A549 (cell line): ENCODE measurements around the gene P2RY8. TPM values are rescaled to one million over a fixed set of nuclear protein-coding genes. Genes with fewer than 3 reads are reported as not detected.
"Not testable (repeated sequence)": the region's sequence is repeated elsewhere in the genome, so short reads cannot be mapped to it uniquely, and the experiment has no call there.

Source experiments
- ATAC-seq, 2 experiments: fragments of 200-7000 bp in 1 of 2; fragments of >200 bp in 1 of 2; cut with Nextera tagmentation in 1 of 2; cut with Tn5 transposase in 1 of 2; 3 replicates each; pipeline versions ENCODE4 v1.8.0 to v1.9.1; 2018 to 2020; ENCODE audit warnings: mild to moderate bottlenecking in 1 of 2, moderate library complexity in 1 of 2
- CTCF ChIA-PET: fragments of 300-600 bp; sonication (Branson Sonifier 250); formaldehyde crosslinking; extraction: SDS; loops from one replicate; lab custom pipeline; 2021; ENCODE audit warnings: antibody characterized with exemption, inconsistent platforms; lab: Yijun Ruan, JAX
- POLR2A ChIA-PET: fragments of 350-600 bp; formaldehyde crosslinking; extraction: SDS; loops from one replicate; lab custom pipeline; 2021; ENCODE audit warnings: antibody characterized with exemption, inconsistent platforms; lab: Yijun Ruan, JAX
- DNase-seq, 2 experiments: peaks; one replicate each; pipeline versions ENCODE4 v3.0.0 to v3.0.0-alpha.2; 2011 to 2016; ENCODE audit warnings: low read depth in 1 of 2, low spot score in 1 of 2
- FAIRE-seq: peaks from 2 replicates; lab custom pipeline; 2011; peaks lifted over from hg19 to GRCh38; lab: Jason Lieb, UNC
- H3K27ac ChIP-seq, 2 experiments: fragments of >200 bp; sonication (Bioruptor Twin); formaldehyde crosslinking; 3 replicates each; pipeline ENCODE4 v1.5.1; 2016 to 2017
- H3K4me1 ChIP-seq: fragments of >200 bp; sonication (Bioruptor Twin); formaldehyde crosslinking; 3 replicates; pipeline ENCODE4 v1.6.1; 2016
- H3K4me2 ChIP-seq: fragments of >200 bp; sonication (Bioruptor Twin); formaldehyde crosslinking; 3 replicates; pipeline ENCODE4 v1.6.1; 2016
- H3K4me3 ChIP-seq: fragments of >200 bp; sonication (Bioruptor Twin); formaldehyde crosslinking; 3 replicates; pipeline ENCODE4 v1.5.1; 2016
- H3K9me3 ChIP-seq: fragments of >200 bp; sonication (Bioruptor Twin); formaldehyde crosslinking; 3 replicates; pipeline ENCODE4 v1.6.1; 2016
- ATOH8 ChIP-seq: fragments of 250-450 bp; sonication (Bioruptor Pico); IDR thresholded peaks from 2 replicates; pipeline ENCODE4 v1.5.0; 2020; ENCODE audit warnings: low read depth, mild to moderate bottlenecking, moderate library complexity
- CBX8 ChIP-seq: fragments of 200-600 bp; sonication (generic); IDR thresholded peaks from 2 replicates; pipeline ENCODE4 v1.6.1; 2016
- CHD2 ChIP-seq: fragments of 150-350 bp; IDR thresholded peaks from 2 replicates; pipeline ENCODE4 v1.6.1; 2014; ENCODE audit warnings: low read length; ENCODE audit not compliant: partially characterized antibody
- CHD4 ChIP-seq: fragments of 200-600 bp; sonication (generic); IDR thresholded peaks from 2 replicates; pipeline ENCODE4 v1.6.1; 2016; ENCODE audit warnings: antibody characterized with exemption, mild to moderate bottlenecking, borderline replicate concordance
- EP300 ChIP-seq, 2 experiments: fragments of >200 bp; sonication (Bioruptor Twin); formaldehyde crosslinking; IDR thresholded peaks; 2 replicates in 1 of 2; 3 replicates in 1 of 2; pipeline ENCODE4 v1.6.1; 2016 to 2017
- FOSB ChIP-seq: fragments of 250-450 bp; sonication (Bioruptor Pico); IDR thresholded peaks from 2 replicates; pipeline ENCODE4 v1.5.0; 2020; ENCODE audit warnings: mild to moderate bottlenecking, moderate library complexity
- FOXS1 ChIP-seq: fragments of 250-450 bp; sonication (Bioruptor Pico); IDR thresholded peaks from 2 replicates; pipeline ENCODE4 v1.5.0; 2020; ENCODE audit warnings: mild to moderate bottlenecking, moderate library complexity
- HOXA7 ChIP-seq: fragments of 250-450 bp; sonication (Bioruptor Pico); IDR thresholded peaks from 2 replicates; pipeline ENCODE4 v1.5.0; 2020; ENCODE audit warnings: mild to moderate bottlenecking, moderate library complexity
- HOXB5 ChIP-seq: fragments of 250-450 bp; sonication (Bioruptor Pico); IDR thresholded peaks from 2 replicates; pipeline ENCODE4 v1.5.0; 2020; ENCODE audit warnings: mild to moderate bottlenecking, moderate library complexity
- KDM5A ChIP-seq: fragments of 200-600 bp; sonication (generic); IDR thresholded peaks from 2 replicates; pipeline ENCODE4 v1.6.1; 2016; ENCODE audit warnings: antibody characterized with exemption, mild to moderate bottlenecking
- MAZ ChIP-seq: fragments of 150-350 bp; IDR thresholded peaks from 2 replicates; pipeline ENCODE4 v1.6.1; 2014; ENCODE audit warnings: antibody characterized with exemption, low read depth, low read length, borderline replicate concordance
- NFE2L2 ChIP-seq: fragments of 150-350 bp; conservative IDR thresholded peaks from 2 replicates; pipeline ENCODE4 v1.6.1; 2014; ENCODE audit warnings: low read length
- NR3C1 ChIP-seq: fragments of >200 bp; sonication (Bioruptor Twin); formaldehyde crosslinking; IDR thresholded peaks from 3 replicates; pipeline ENCODE4 v1.6.1; 2017
- RCOR1 ChIP-seq: fragments of 150-350 bp; IDR thresholded peaks from 2 replicates; pipeline ENCODE4 v1.6.1; 2014; ENCODE audit warnings: antibody characterized with exemption, low read length, low read depth
- REST ChIP-seq: fragments of 200-600 bp; sonication (generic); IDR thresholded peaks from 2 replicates; pipeline ENCODE4 v1.6.1; 2016; ENCODE audit warnings: antibody characterized with exemption, mild to moderate bottlenecking, moderate library complexity
- RFX5 ChIP-seq: fragments of 450-650 bp; IDR thresholded peaks from 2 replicates; pipeline ENCODE4 v1.7.1; 2014; ENCODE audit warnings: antibody characterized with exemption, mild to moderate bottlenecking, moderate library complexity
- TFCP2L1 ChIP-seq: fragments of 250-450 bp; sonication (Bioruptor Pico); IDR thresholded peaks from 2 replicates; pipeline ENCODE4 v1.5.0; 2021; ENCODE audit warnings: mild to moderate bottlenecking
- ZC3H11A ChIP-seq: fragments of 450-650 bp; IDR thresholded peaks from 2 replicates; pipeline ENCODE4 v1.6.1; 2014; ENCODE audit warnings: antibody characterized with exemption, mild to moderate bottlenecking
- ZFP36 ChIP-seq: fragments of 450-650 bp; IDR thresholded peaks from 2 replicates; pipeline ENCODE4 v1.6.1; 2014; ENCODE audit warnings: borderline replicate concordance; ENCODE audit not compliant: partially characterized antibody
- WGBS: methylation state at CpG from one replicate; pipeline ENCODE4 v1.1.6; 2017; ENCODE audit errors: missing lambda C conversion rate; 5-methylcytosine and 5-hydroxymethylcytosine counted together
- polyA plus RNA-seq, 4 experiments: library from polyadenylated mRNA; depleted of rRNA in 3 of 4; stranded (reverse); fragments of >200 nt; fragmentation: RNase III in 1 of 4; extraction: RNeasy Plus Mini Kit Qiagen cat#74134 plus additional on column Dnase treatment in 1 of 4; gene quantifications; 2 replicates in 3 of 4; 3 replicates in 1 of 4; pipeline ENCODE4 v1.2.3, GENCODE V29; 2011 to 2017
- TF ChIP-seq, protein P1 (sequence below): IDR thresholded peaks from 2 replicates; pipeline ENCODE4 v1.6.1; 2012
- TF ChIP-seq, protein P2 (sequence below): fragments of >200 bp; sonication (Bioruptor Twin); formaldehyde crosslinking; IDR thresholded peaks from 3 replicates; pipeline ENCODE4 v1.5.1; 2016
- TF ChIP-seq, protein P3 (sequence below): fragments of >200 bp; sonication (Bioruptor Twin); formaldehyde crosslinking; IDR thresholded peaks from 2 replicates; pipeline ENCODE4 v1.6.1; 2016

Gene P2RY8
- polyA plus RNA-seq, 2 of the 4 experiments (the other 2 are of a cell fraction), result not detected

DNA sequence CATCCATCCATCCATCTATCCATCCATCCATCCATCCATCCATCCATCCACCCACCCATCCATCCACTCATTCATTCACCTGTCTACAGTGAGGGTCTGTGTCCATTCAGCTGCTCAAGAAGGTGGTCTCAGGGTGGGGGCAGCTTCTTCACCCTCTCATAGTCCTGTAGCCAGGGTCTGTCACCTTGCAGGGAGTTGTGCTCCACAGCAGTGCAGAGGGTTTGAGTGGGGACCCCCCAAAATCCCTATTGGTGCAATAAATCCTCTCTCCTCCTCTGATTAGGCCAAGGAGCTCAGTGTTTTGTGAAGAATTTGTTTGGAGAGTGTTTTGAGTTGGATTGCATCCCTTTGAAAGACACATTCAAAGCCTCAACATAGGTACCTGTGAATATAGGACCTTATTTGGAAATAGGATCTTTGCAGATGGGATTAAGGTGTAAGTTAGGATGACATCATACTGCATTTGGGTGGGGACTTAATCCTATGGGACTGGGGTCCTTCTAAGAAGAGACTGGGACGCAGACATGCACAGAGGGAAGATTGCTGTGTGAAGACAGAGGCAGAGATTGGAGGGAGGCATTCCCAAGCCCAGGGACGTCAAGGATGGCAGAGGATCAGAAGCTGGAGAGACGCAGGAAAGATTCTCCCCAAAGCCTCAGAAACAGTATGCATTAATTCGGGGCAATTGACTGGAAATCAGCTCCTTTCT lies 12.0 kb downstream of the P2RY8 start:
- Histone ChIP-seq H3K4me1 (no peaks in the 10 kb centered on the region), H3K9me3 (0 out of 3 replicates have a peak, but pooled peaks cover 3% of the 10 kb centered on the region), H3K4me2 (no peak overlapping the region), H3K4me3 (no peak overlapping the region), H3K27ac (no peak overlapping the region)
- CTCF ChIA-PET, result no interaction called here
- TF ChIP-seq RFX5, result no peak
- TF ChIP-seq HOXA7 (CRISPR knock-in tag), result no peak
- no peak for TF ChIP-seq KDM5A
- TF ChIP-seq NFE2L2, result no peak
- TF ChIP-seq MAZ, result no peak
- TF ChIP-seq, protein P1, sequence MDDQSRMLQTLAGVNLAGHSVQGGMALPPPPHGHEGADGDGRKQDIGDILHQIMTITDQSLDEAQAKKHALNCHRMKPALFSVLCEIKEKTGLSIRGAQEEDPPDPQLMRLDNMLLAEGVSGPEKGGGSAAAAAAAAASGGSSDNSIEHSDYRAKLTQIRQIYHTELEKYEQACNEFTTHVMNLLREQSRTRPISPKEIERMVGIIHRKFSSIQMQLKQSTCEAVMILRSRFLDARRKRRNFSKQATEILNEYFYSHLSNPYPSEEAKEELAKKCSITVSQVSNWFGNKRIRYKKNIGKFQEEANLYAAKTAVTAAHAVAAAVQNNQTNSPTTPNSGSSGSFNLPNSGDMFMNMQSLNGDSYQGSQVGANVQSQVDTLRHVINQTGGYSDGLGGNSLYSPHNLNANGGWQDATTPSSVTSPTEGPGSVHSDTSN, result no peak
- TF ChIP-seq HOXB5, result no peak
- FAIRE-seq, result no peak
- no peak for ATAC-seq
- DNase-seq, result no peak
- POLR2A ChIA-PET, result no interaction called here
- 8% methylated on average over 4 of the region's 4 CpGs for WGBS

GRCh38 chrX:1522905-1523304 lies 14.1 kb downstream of the P2RY8 start:
- ATAC-seq, DNase-seq, CTCF ChIA-PET, H3K27ac ChIP-seq, FAIRE-seq, H3K9me3 ChIP-seq, POLR2A ChIA-PET, H3K4me3 ChIP-seq, H3K4me1 ChIP-seq, H3K4me2 ChIP-seq: not testable (repeated sequence)
- TF ChIP-seq ZC3H11A, result peak; percentile 95
- 38% methylated on average over 4 of the region's 4 CpGs for WGBS

DNA sequence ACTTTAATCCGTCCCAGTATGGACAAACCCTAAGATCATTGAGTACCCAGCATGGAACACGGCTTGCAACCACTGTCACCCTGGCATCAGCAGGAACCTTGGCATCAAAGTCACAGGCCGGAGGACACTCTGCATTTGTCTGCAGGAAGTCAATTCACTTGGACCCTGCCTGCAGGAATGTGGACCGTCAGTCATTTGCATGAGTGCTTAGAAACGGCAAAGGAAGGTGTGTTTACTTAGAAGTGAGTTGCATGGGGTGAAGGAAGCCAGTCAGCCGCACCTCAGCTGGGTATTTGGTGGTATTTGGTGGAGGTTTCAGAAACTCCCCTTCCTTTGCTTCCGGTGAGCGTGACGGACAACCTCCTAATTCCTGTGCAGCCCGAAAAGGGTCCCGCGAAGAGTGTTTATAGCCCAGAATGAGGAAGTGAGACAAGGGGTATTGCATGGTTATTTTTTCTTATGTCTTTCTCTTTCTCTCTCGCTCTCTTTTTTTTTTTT lies 15.5 kb downstream of the P2RY8 start:
- peaks cover 7% of the 10 kb centered on the region; the same call in 1 of the 3 replicates for H3K9me3 ChIP-seq
- H3K27ac ChIP-seq, result no peak overlapping the region
- ATAC-seq (peak; percentile 45 to 56; a peak in 5 of 6 replicates), FAIRE-seq (no peak), DNase-seq (peak in 1 of 2 experiments; percentile 35)
- no peaks in the 10 kb centered on the region for H3K4me1 ChIP-seq
- 57% methylated on average over 13 of the region's 13 CpGs for WGBS
- CTCF ChIA-PET, result no interaction called here
- H3K4me3 ChIP-seq, result no peak overlapping the region
- TF ChIP-seq, protein P2, sequence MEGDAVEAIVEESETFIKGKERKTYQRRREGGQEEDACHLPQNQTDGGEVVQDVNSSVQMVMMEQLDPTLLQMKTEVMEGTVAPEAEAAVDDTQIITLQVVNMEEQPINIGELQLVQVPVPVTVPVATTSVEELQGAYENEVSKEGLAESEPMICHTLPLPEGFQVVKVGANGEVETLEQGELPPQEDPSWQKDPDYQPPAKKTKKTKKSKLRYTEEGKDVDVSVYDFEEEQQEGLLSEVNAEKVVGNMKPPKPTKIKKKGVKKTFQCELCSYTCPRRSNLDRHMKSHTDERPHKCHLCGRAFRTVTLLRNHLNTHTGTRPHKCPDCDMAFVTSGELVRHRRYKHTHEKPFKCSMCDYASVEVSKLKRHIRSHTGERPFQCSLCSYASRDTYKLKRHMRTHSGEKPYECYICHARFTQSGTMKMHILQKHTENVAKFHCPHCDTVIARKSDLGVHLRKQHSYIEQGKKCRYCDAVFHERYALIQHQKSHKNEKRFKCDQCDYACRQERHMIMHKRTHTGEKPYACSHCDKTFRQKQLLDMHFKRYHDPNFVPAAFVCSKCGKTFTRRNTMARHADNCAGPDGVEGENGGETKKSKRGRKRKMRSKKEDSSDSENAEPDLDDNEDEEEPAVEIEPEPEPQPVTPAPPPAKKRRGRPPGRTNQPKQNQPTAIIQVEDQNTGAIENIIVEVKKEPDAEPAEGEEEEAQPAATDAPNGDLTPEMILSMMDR, result no peak
- no peak for TF ChIP-seq RFX5
- TF ChIP-seq, protein P1, result no peak
- no peak for TF ChIP-seq EP300 (IDR thresholded peaks at IDR 0.05)
- no peak for TF ChIP-seq FOSB (CRISPR knock-in tag)
- TF ChIP-seq RCOR1, result no peak
- TF ChIP-seq CHD4, result no peak
- TF ChIP-seq CBX8, result no peak
- TF ChIP-seq, protein P3, sequence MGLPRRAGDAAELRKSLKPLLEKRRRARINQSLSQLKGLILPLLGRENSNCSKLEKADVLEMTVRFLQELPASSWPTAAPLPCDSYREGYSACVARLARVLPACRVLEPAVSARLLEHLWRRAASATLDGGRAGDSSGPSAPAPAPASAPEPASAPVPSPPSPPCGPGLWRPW, result no peak
- TF ChIP-seq FOXS1 (CRISPR knock-in tag), result no peak
- TF ChIP-seq KDM5A, result no peak
- TF ChIP-seq ZFP36, result no peak
- no peak for TF ChIP-seq CHD2
- TF ChIP-seq NR3C1, result no peak
- no peak for TF ChIP-seq TFCP2L1 (CRISPR knock-in tag)
- TF ChIP-seq ATOH8, result no peak
- no peak for TF ChIP-seq REST
- TF ChIP-seq, all 56 proteins: peak for 0
- H3K4me2 ChIP-seq, result no peak overlapping the region
- POLR2A ChIA-PET, result no interaction called here
